Subcutaneous abdominal adipose tissue (tissue), 5 donors: ENCODE data around the gene P2RY8.

Source experiments
- H3K27ac ChIP-seq: one replicate; pipeline ENCODE4 v1.7.0; 2013; ENCODE audit warnings: low read depth, mild to moderate bottlenecking, inconsistent platforms, low read length, moderate library complexity
- H3K27me3 ChIP-seq, 5 donors: one replicate each; pipeline ENCODE4 v1.7.0; 2013; ENCODE audit warnings: low read length in 5 of 5, inconsistent platforms in 1 of 5; ENCODE audit not compliant: control insufficient read depth in 5 of 5, insufficient read depth in 4 of 5
- H3K36me3 ChIP-seq, 5 donors: one replicate each; pipeline ENCODE4 v1.7.0; 2013; ENCODE audit warnings: low read length in 5 of 5; ENCODE audit not compliant: control insufficient read depth in 5 of 5, insufficient read depth in 5 of 5
- H3K4me1 ChIP-seq, 5 donors: one replicate each; pipeline ENCODE4 v1.7.0; 2013; ENCODE audit warnings: low read length in 5 of 5, mild to moderate bottlenecking in 3 of 5, moderate library complexity in 1 of 5; ENCODE audit not compliant: control insufficient read depth in 5 of 5, insufficient read depth in 5 of 5
- H3K4me3 ChIP-seq, 5 donors: one replicate each; pipeline ENCODE4 v1.7.0; 2013; ENCODE audit warnings: low read length in 5 of 5, low read depth in 1 of 5
- H3K9ac ChIP-seq, 5 donors: one replicate each; pipeline ENCODE4 v1.7.0; 2013; ENCODE audit warnings: low read length in 5 of 5, mild to moderate bottlenecking in 4 of 5, moderate library complexity in 3 of 5
- H3K9me3 ChIP-seq, 5 donors: one replicate each; pipeline ENCODE4 v1.7.0; 2013; ENCODE audit warnings: low read length in 5 of 5; ENCODE audit not compliant: control insufficient read depth in 5 of 5
- donor health status: healthy.
- donor health status: healthy.
- donor health status: healthy.
- donor health status: healthy.
- donor health status: healthy.

P2RY8 gene

GRCh38 chrX:1521459-1521956 is 15.5 kb downstream of the P2RY8 start:
- H3K27ac ChIP-seq = no peak overlapping the region

GRCh38 chrX:1520350-1520749 is 16.6 kb downstream of the P2RY8 start:
- H3K4me3 ChIP-seq = no peak overlapping the region
- H3K36me3 ChIP-seq = no peaks in the 10 kb centered on the region
- H3K9ac ChIP-seq = no peak overlapping the region
- H3K27me3 ChIP-seq = peaks cover 0 to 4% (median 0%) of the 10 kb centered on the region in 5 donors
- H3K27ac ChIP-seq = no peak overlapping the region
- H3K9me3 ChIP-seq = peaks cover 0 to 13% (median 6%) of the 10 kb centered on the region in 5 donors
- H3K4me1 ChIP-seq = peaks cover 0 to 14% (median 0%) of the 10 kb centered on the region in 5 donors

More at GRCh38 chrX:1521459-1521956, 15.5 kb downstream of the P2RY8 start:
- H3K9ac ChIP-seq = no peak overlapping the region
- peaks cover 0 to 15% (median 6%) of the 10 kb centered on the region in 5 donors for H3K9me3 ChIP-seq
- peak overlapping the region in 1 of 5 donors; percentile 40 for H3K4me3 ChIP-seq
- H3K4me1 ChIP-seq = peaks cover 0 to 14% (median 0%) of the 10 kb centered on the region in 5 donors
- peaks cover 0 to 3% (median 0%) of the 10 kb centered on the region in 5 donors for H3K27me3 ChIP-seq
- H3K36me3 ChIP-seq = no peaks in the 10 kb centered on the region

- no peak overlapping the region for H3K27ac ChIP-seq
- peaks cover 0 to 14% (median 0%) of the 10 kb centered on the region in 5 donors for H3K4me1 ChIP-seq
- no peak overlapping the region for H3K9ac ChIP-seq
- peaks cover 0 to 10% (median 4%) of the 10 kb centered on the region in 5 donors for H3K9me3 ChIP-seq
- no peak overlapping the region for H3K4me3 ChIP-seq
- peaks cover 0 to 4% (median 0%) of the 10 kb centered on the region in 5 donors for H3K27me3 ChIP-seq
- no peaks in the 10 kb centered on the region for H3K36me3 ChIP-seq
These were observed 17.9 kb downstream of the P2RY8 start for GRCh38 chrX:1519022-1519497.

- no peak overlapping the region for H3K9ac ChIP-seq
- H3K9me3 ChIP-seq = peaks cover 0 to 10% (median 3%) of the 10 kb centered on the region in 5 donors
- H3K27me3 ChIP-seq = peaks cover 0 to 4% (median 0%) of the 10 kb centered on the region in 5 donors
- H3K27ac ChIP-seq = no peak overlapping the region
- H3K36me3 ChIP-seq = no peaks in the 10 kb centered on the region
- H3K4me3 ChIP-seq = no peak overlapping the region
- H3K4me1 ChIP-seq = peaks cover 0 to 14% (median 0%) of the 10 kb centered on the region in 5 donors
These were observed 18.5 kb downstream of the P2RY8 start for GRCh38 chrX:1518512-1518911.

- H3K27ac ChIP-seq = no peak overlapping the region
- no peaks in the 10 kb centered on the region for H3K36me3 ChIP-seq
- H3K9me3 ChIP-seq = peaks cover 0 to 10% (median 4%) of the 10 kb centered on the region in 5 donors
- H3K9ac ChIP-seq = no peak overlapping the region
- H3K27me3 ChIP-seq = peaks cover 0 to 4% (median 0%) of the 10 kb centered on the region in 5 donors
- H3K4me3 ChIP-seq = no peak overlapping the region
- peaks cover 0 to 9% (median 0%) of the 10 kb centered on the region in 5 donors for H3K4me1 ChIP-seq
These were observed 20.3 kb downstream of the P2RY8 start for GRCh38 chrX:1516596-1517104.

GRCh38 chrX:1511829-1512228 is 25.2 kb downstream of the P2RY8 start:
- H3K9me3 ChIP-seq = peaks cover 0 to 7% (median 0%) of the 10 kb centered on the region in 5 donors
- no peak overlapping the region for H3K27ac ChIP-seq
- H3K9ac ChIP-seq = no peak overlapping the region
- H3K4me1 ChIP-seq = peaks cover 0 to 3% (median 1%) of the 10 kb centered on the region in 5 donors
- H3K4me3 ChIP-seq = no peak overlapping the region
- peaks cover 0 to 4% (median 0%) of the 10 kb centered on the region in 5 donors for H3K27me3 ChIP-seq
- H3K36me3 ChIP-seq = no peaks in the 10 kb centered on the region

- Histone ChIP-seq H3K4me3 (no peak overlapping the region), H3K4me1 (peaks cover 0 to 3% (median 0%) of the 10 kb centered on the region in 5 donors), H3K9me3 (peaks cover 0 to 7% (median 0%) of the 10 kb centered on the region in 5 donors), H3K27me3 (no peaks in the 10 kb centered on the region), H3K36me3 (no peaks in the 10 kb centered on the region), H3K27ac (no peak overlapping the region), H3K9ac (no peak overlapping the region)
These were observed 25.8 kb downstream of the P2RY8 start for GRCh38 chrX:1511150-1511549.

GRCh38 chrX:1507511-1508463 is 29.2 kb downstream of the P2RY8 start:
- no peaks in the 10 kb centered on the region for H3K36me3 ChIP-seq
- peaks cover 0 to 7% (median 0%) of the 10 kb centered on the region in 5 donors for H3K9me3 ChIP-seq
- H3K27ac ChIP-seq = no peak overlapping the region
- peaks cover 0 to 6% (median 0%) of the 10 kb centered on the region in 5 donors for H3K4me1 ChIP-seq
- H3K9ac ChIP-seq = no peak overlapping the region
- H3K27me3 ChIP-seq = no peaks in the 10 kb centered on the region
- H3K4me3 ChIP-seq = no peak overlapping the region

- H3K4me3 ChIP-seq = no peak overlapping the region
- H3K27me3 ChIP-seq = no peaks in the 10 kb centered on the region
- peaks cover 0 to 6% (median 0%) of the 10 kb centered on the region in 5 donors for H3K4me1 ChIP-seq
- peaks cover 0 to 7% (median 0%) of the 10 kb centered on the region in 5 donors for H3K9me3 ChIP-seq
- no peak overlapping the region for H3K27ac ChIP-seq
- H3K36me3 ChIP-seq = no peaks in the 10 kb centered on the region
- no peak overlapping the region for H3K9ac ChIP-seq
These were observed 30.1 kb downstream of the P2RY8 start for GRCh38 chrX:1506916-1507315.
